ENCODE results near the gene LATS2.
"Not testable (repeated sequence)": the region's sequence is repeated elsewhere in the genome, so short reads cannot be mapped to it uniquely, and the experiment has no call there.

LATS2 gene

DNA sequence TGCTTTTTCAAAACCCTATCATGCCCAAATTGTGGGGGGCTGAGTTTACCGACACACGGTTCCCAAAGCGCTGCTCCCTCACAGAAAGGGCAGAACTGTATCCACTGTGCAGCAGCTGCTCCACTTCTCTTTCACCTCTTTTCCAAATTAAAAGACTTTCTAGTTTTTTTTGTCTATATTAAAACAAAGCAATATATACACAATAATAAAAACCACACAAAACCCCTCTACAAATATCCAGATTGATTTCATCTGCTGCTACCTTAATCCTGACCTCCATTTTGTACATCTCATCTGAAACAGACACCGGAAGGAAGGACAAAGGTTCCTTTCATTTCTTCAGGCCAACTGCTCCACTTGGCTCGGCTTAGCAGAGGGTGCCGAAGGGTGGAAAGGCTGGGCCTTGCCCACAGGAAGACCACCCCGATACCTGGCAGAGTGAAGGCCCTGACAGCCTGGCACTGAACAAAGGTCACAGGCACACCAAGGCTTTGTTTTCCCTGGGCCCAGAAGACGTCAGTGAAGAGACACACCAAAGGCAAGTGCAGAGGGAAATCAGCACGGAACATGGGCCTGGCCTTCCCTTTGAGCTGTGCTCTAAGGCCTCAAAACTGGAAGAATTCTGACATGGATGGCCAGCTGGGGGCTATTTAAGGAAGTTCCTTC is 71.6 kb downstream of the LATS2 start:
- DNase-seq = no peak

GRCh38 chr13:20988909-20989655 is 72.3 kb downstream of the LATS2 start:
- DNase-seq = no peak

DNA sequence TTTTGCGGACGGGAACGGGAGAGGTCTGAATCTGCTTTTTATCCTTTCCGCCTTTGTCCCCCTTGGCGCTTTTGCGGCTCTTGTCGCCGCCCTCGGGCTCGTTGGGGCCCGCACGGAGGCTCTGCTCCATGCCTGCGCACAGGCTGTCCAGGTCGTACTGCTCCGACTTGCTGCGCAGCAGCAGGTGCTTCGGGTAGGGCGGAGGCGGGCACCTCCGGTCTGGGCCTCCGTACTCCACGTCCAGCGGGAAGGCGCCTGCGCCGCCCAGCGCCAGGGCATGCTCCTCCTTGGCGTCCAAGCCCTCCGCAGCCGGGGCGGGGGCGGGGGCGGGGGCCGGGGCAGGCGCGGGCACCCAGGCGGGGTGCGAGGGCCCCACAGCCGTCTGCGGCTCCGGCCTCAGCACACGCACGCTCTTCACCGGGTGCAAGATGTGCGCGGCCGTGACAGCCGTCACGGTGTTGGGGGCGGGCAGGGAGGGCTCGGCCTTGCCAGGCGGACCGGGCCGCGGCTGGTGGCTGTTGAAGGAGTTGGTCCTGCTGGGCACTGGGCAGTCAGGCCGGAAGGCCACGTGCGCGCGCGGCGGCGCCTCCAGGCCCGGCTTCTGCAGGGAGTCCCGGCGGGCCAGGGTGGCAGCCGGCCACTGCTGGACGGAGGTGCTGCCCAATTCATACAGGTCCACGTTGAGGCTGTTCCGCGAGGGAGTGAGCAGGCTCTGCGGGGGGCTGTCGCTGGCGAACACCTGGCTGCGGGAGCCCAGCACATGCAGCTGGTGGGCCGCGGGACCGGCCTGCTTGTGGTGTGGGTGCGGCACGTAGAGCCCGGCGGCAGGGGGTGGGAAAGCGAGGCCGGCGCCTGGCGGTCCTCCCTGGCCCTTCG is 73.1 kb downstream of the LATS2 start:
- no peak for DNase-seq

DNA sequence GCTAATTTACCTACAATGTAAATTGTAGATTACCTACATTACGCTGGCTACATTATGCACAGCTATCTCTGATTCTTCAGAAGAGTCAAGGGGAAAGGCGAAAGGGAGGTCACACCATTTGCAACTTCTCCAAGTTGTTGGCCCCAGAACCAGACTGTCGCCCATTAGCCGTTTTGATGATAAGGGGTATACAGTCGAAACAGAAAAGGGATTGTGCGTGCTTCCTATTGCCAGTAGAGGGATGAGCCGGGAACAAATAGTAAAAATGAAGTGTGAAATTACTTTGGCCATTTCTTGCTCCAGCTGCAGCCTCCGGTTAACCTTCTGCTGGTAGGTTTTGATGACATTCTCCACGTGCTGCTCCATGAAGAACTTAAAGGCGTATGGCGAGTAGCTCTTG is 73.8 kb downstream of the LATS2 start:
- no peak for DNase-seq

GRCh38 chr13:20984879-20985278 is 76.5 kb downstream of the LATS2 start:
- DNase-seq = no peak

- no peak for DNase-seq
Observed at GRCh38 chr13:20983386-20983785, 78.0 kb downstream of the LATS2 start.

DNA sequence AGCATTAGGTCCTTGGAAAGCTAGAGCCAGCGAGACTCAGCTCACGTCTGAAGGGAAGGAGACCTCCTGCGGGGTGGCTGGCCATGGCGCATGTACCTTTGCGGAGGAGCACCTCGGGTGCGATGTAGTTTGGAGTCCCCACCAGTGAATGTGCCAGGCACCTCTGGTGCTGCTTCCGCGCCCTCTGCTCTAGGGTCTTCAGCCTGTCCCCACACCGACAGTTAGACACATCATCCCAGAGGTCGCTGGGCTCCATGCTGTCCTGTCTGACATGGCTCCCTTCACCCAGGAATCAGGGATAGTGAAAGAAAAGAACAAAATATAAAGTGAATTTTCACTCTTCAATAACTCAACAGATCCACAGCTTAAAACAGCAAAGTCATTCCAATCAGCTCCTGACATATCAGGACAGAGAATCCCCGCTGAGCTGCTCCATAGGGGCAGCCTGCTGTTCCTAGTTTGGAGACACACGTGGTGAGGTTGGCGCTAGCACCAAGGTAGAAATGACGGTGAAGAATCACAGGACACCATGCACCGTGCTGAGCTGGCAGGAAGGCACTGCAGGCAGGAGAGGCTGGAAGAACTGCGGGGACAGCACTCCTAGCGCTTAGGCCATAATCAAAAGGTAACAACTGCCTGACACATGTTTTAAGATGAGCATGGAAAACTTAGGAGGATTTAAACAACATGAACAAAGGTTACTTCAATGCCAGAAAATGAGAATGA is 79.9 kb downstream of the LATS2 start:
- no peak for DNase-seq

DNA sequence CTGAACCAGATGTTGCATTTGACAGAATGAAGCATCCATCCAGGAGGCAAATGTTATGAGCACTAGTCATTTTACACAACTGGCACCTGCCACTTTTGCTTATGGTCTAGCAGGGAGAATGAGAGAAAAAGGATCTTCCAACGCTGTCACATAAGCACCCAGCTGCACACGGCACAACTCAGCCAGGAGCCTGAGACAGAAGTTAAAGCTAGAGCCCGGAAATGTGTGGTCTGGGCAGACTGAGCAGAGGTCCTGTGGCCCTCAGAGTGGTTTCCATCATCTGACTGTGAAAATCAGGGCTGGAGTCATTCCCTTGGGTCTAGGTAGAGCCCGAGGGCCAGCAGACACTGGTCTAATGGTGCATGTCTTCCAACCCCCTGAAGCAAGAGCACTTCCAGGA is 80.5 kb downstream of the LATS2 start:
- no peak for DNase-seq

- no peak for DNase-seq
Observed at GRCh38 chr13:20980430-20980829, 81.0 kb downstream of the LATS2 start.

DNA sequence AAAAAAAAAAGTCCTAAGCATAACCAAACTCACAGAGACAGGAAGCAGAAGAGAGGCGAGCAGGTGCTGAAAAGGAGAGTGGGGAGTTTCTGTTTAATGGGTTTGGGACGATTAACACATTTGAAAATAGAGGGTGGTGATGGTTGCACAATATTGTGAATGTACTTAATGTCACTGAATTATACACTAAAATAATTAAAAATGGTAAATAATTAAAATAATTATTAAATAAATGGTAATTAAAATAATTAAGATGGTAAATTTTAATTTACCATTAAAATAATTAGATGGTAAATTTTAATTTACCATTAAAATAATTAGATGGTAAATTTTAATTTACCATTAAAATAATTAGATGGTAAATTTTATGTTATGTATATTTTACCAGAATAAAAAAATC is 84.0 kb downstream of the LATS2 start:
- DNase-seq = no peak

DNA sequence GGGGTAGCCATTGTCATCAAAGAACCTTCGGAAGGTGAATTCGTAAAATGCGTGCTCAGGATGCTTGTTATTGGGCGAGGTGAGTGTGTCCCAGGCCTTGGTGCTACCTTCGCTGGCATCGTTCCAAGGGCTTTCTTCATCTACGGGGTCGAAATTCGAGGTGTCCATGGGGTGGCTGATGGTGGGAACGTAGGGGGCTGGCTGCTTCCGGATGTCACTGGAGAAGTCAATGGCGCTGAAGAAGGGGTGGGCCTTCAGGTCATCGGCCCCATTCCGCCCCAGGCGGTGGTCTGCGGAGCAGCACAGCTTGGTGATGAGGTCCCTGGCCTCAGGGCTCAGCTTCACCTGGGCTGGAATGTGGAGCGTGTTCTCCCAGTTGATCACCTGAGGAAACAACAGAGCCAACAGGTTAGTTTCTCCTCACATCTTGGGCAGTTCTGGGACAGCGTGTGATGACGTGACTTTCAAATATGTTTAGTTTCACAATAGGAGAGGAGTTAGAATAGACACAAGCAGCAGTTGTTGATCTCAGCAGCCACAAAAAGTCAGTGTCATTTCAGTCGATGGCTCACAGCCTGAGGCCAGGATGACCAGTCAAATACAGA is 86.3 kb downstream of the LATS2 start:
- no peak for DNase-seq

GRCh38 chr13:20973886-20974425 is 87.4 kb downstream of the LATS2 start:
- DNase-seq = no peak

GRCh38 chr13:20972731-20973130 is 88.7 kb downstream of the LATS2 start:
- no peak for DNase-seq

- no peak for DNase-seq
Observed at GRCh38 chr13:20969182-20969581, 92.2 kb downstream of the LATS2 start.

GRCh38 chr13:20968745-20969144 is 92.6 kb downstream of the LATS2 start:
- DNase-seq = no peak

DNA sequence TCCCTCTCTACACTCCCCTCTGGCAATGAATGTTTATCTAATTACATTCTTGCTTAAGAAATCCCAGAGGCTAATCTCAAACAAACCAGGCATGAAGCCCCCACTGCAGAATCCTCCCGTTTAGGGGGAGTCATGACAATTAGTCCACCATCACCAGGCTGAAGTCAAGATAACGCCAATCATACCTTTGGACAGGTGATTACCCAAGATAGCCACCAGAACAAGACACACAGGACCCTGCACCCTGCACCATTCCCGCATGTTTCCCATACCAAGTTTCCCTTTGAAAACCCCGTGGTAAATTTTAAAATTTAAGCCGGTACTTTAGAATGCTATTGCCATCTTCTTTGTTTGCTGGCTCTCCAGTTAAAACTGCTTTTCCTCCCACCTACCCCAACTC is 94.0 kb downstream of the LATS2 start:
- DNase-seq = no peak

DNA sequence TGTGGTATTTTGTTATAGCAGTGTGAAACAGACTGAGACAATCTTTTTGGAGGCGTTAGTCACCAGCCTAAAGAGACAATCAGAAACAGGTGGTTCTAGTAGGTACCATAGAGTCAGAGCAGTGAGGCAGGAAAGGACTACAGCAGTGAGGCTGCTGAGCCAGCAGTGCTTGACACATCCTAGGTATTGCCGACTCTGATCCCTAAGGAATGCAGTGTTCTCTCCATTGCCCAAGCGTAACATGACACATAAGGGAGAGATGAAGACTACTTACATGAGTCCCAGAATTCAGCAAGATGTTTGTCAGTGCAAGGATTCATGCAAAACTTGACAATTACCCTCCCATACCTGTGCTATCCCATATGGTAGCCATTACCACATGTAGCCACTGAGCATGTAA is 96.5 kb downstream of the LATS2 start:
- DNase-seq = no peak

DNA sequence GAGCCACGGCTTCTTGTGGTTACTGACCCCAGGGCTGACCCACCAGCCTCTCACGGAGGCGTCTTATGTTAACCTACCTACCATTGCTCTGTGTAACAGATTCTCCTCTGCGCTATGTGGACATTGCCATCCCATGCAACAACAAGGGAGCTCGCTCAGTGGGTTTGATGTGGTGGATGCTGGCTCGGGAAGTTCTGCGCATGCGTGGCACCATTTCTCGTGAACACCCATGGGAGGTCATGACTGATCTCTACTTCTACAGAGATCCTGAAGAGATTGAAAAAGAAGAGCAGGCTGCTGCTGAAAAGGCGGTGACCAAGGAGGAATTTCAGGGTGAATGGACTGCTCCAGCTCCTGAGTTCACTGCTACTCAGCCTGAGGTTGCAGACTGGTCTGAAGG is 99.7 kb downstream of the LATS2 start:
- DNase-seq = not testable (repeated sequence)

GRCh38 chr13:20960663-20961309 is 100.6 kb downstream of the LATS2 start:
- no peak for DNase-seq

- DNase-seq = not testable (repeated sequence)
Observed at GRCh38 chr13:20957049-20957620, 104.3 kb downstream of the LATS2 start.

GRCh38 chr13:20955496-20955895 is 105.9 kb downstream of the LATS2 start:
- DNase-seq = no peak
